ENCODE measurements around the gene HESX1. TPM values are rescaled to one million over a fixed set of nuclear protein-coding genes. Genes with fewer than 3 reads are reported as not detected.

The HESX1 gene
- total and polyA plus RNA-seq, 2 of the 4 experiments (the other 2 are of a cell fraction) = 0.36 to 0.82 TPM

GRCh38 chr3:57244946-57245345 lies 45.2 kb upstream of the HESX1 start:
- Histone ChIP-seq H4K91ac (ENCODE audit: insufficient read depth, low read depth, low read length) (no peak overlapping the region), H3K27ac (ENCODE audit: insufficient read depth, low read length) (no peak overlapping the region), H3K36me3 (ENCODE audit: control insufficient read depth, insufficient read depth, low read length) (peaks cover 18% of the 10 kb centered on the region), H3K4me2 (ENCODE audit: low read depth, low read length) (no peak overlapping the region), H2BK5ac (ENCODE audit: low read depth, low read length, poor library complexity, severe bottlenecking) (no peak overlapping the region), H3K18ac (ENCODE audit: low read depth, low read length) (no peak overlapping the region), H2BK120ac (ENCODE audit: low read depth, low read length) (no peak overlapping the region), H2BK20ac (ENCODE audit: low read depth, low read length) (no peak overlapping the region), H3K9ac (ENCODE audit: low read depth, low read length) (no peak overlapping the region), H2AFZ (replicated peaks; ENCODE audit: low read length, poor library complexity) (no peak overlapping the region), H2BK15ac (ENCODE audit: low read depth, low read length) (no peak overlapping the region), H2AK9ac (replicated peaks; ENCODE audit: low read depth, low read length, poor library complexity) (no peak overlapping the region), H3K4me1 (ENCODE audit: control insufficient read depth, insufficient read depth, low read length) (no peaks in the 10 kb centered on the region), H4K20me1 (ENCODE audit: insufficient read depth, low read length) (no peaks in the 10 kb centered on the region), H3K56ac (ENCODE audit: extremely low read depth, insufficient read depth, low read length) (no peak overlapping the region), H4K8ac (ENCODE audit: low read depth in 2 of 2, low read length in 2 of 2) (no peak overlapping the region), H3K9me3 (ENCODE audit: control insufficient read depth, insufficient read depth, low read length) (no peaks in the 10 kb centered on the region), H3K4ac (ENCODE audit: low read depth, low read length) (no peak overlapping the region), H3K27me3 (ENCODE audit: control insufficient read depth, insufficient read depth, low read length) (no peaks in the 10 kb centered on the region), H3K4me3 (ENCODE audit: insufficient read depth, low read depth, low read length) (no peak overlapping the region), H4K5ac (ENCODE audit: low read depth, low read length) (no peak overlapping the region), H2AK5ac (ENCODE audit: low read depth, low read length) (no peak overlapping the region), H3K14ac (replicated peaks; ENCODE audit: low read depth, low read length) (no peak overlapping the region), H3K79me1 (ENCODE audit: low read depth in 1 of 2, low read length in 2 of 2) (peaks cover 0 to 3% of the 10 kb centered on the region in 2 experiments; a peak in 1 of 4 replicates), H3K23ac (ENCODE audit: low read depth, low read length) (no peak overlapping the region), H3K9me1 (ENCODE audit: insufficient read depth, low read length) (0 out of 2 replicates have a peak, but pooled peaks cover 2% of the 10 kb centered on the region)
- no TSS peak for BruUV-seq (replicated peaks)
- DNase-seq = no peak
- CTCF ChIA-PET = no interaction called here
- intact Hi-C loops (cut with micrococcal nuclease) (no loop called here), in situ Hi-C loops (cut with MboI; ENCODE audit: low sequenced_read_pairs) (no loop called here), dilution Hi-C loops (cut with HindIII; ENCODE audit: low sequenced_read_pairs, unreplicated experiment) (no loop called here)
- POLR2A ChIA-PET (ENCODE audit: unreplicated experiment) = no interaction called here
- ATAC-seq (ENCODE audit: low read depth) = no peak
- WGBS, 2 experiments (ENCODE audit: extremely low coverage in 2 of 2, insufficient read length in 1 of 2) = no CpG with 5 or more reads among the region's 2 CpGs
- no peak for TF ChIP-seq SMC3 (IDR thresholded peaks at IDR 0.05; ENCODE audit: low read depth, low read length)
- TF ChIP-seq CTCF (conservative IDR thresholded peaks at IDR 0.05; ENCODE audit: low read depth, low read length) = no peak
- no peak for TF ChIP-seq RAD21 (IDR thresholded peaks at IDR 0.05; ENCODE audit: low read length)
- no peak for TF ChIP-seq MAZ (IDR thresholded peaks at IDR 0.05; ENCODE audit: borderline replicate concordance, low read depth, low read length)
- TF ChIP-seq CHD1 (IDR thresholded peaks at IDR 0.05; ENCODE audit: low read depth, low read length) = no peak
- no peak for TF ChIP-seq MXI1 (IDR thresholded peaks at IDR 0.05; ENCODE audit: borderline replicate concordance, low read depth, low read length)
- no peak for TF ChIP-seq NFE2L2 (IDR thresholded peaks at IDR 0.05; ENCODE audit: low read depth, low read length)
- TF ChIP-seq USF2 (IDR thresholded peaks at IDR 0.05; ENCODE audit: low read depth, low read length) = no peak
- no peak for TF ChIP-seq POLR2A (IDR thresholded peaks at IDR 0.05; ENCODE audit: low read depth, low read length)
- no peak for TF ChIP-seq FOS (IDR thresholded peaks at IDR 0.05; ENCODE audit: low read depth, low read length)
- no peak for TF ChIP-seq MAFK (IDR thresholded peaks at IDR 0.05; ENCODE audit: low read depth, low read length)
- no peak for TF ChIP-seq CEBPB (IDR thresholded peaks at IDR 0.05; ENCODE audit: low read depth, low read length)
- TF ChIP-seq BHLHE40 (IDR thresholded peaks at IDR 0.05; ENCODE audit: low read depth, low read length) = no peak
- no peak for TF ChIP-seq RFX5 (IDR thresholded peaks at IDR 0.05; ENCODE audit: low read depth, low read length)
- no peak for TF ChIP-seq ELK1 (IDR thresholded peaks at IDR 0.05; ENCODE audit: borderline replicate concordance, low read depth, low read length)
- TF ChIP-seq RCOR1 (IDR thresholded peaks at IDR 0.05; ENCODE audit: insufficient replicate concordance, low read length) = no peak

All from IMR-90 (cell line).